SK-N-SH treated with all-trans-retinoic acid at 6 μM for 48 hours (cell line): Measurements from ENCODE around the gene MARCKSL1.

Experiments
- ARNTL ChIP-seq: fragments of 450-650 bp; formaldehyde crosslinking; IDR thresholded peaks from 2 replicates; pipeline ENCODE4 v1.5.0; 2020; ENCODE audit warnings: low read depth, mild to moderate bottlenecking, moderate library complexity, borderline replicate concordance
- BACH2 ChIP-seq: fragments of 250-450 bp; sonication (Bioruptor Pico); IDR thresholded peaks from 2 replicates; pipeline ENCODE4 v1.9.0; 2021; ENCODE audit warnings: mild to moderate bottlenecking, borderline replicate concordance
- CSDC2 ChIP-seq: fragments of 250-450 bp; sonication (Bioruptor Pico); IDR thresholded peaks from 2 replicates; pipeline ENCODE4 v1.5.0; 2020; ENCODE audit warnings: mild to moderate bottlenecking, moderate library complexity
- ESRRG ChIP-seq: fragments of 250-450 bp; sonication (Bioruptor Pico); IDR thresholded peaks from 2 replicates; pipeline ENCODE4 v1.6.1; 2021; ENCODE audit warnings: mild to moderate bottlenecking
- PPARA ChIP-seq: fragments of 250-450 bp; sonication (Bioruptor Pico); IDR thresholded peaks from 2 replicates; pipeline ENCODE4 v1.5.0; 2020; ENCODE audit warnings: mild to moderate bottlenecking, borderline replicate concordance
- RARB ChIP-seq: fragments of 250-450 bp; sonication (Bioruptor Pico); IDR thresholded peaks from 2 replicates; pipeline ENCODE4 v1.8.0; 2021; ENCODE audit warnings: mild to moderate bottlenecking, moderate library complexity
- SNAI2 ChIP-seq: fragments of 250-450 bp; sonication (Bioruptor Pico); IDR thresholded peaks from 2 replicates; pipeline ENCODE4 v1.5.0; 2020; ENCODE audit warnings: mild to moderate bottlenecking, moderate library complexity
- TOX ChIP-seq: fragments of 250-450 bp; sonication (Bioruptor Pico); IDR thresholded peaks from 2 replicates; pipeline ENCODE4 v1.8.0; 2021; ENCODE audit warnings: mild to moderate bottlenecking, moderate library complexity, borderline replicate concordance
- ZFP3 ChIP-seq: fragments of 250-450 bp; sonication (Bioruptor Pico); IDR thresholded peaks from 2 replicates; pipeline ENCODE4 v1.5.0; 2020; ENCODE audit warnings: mild to moderate bottlenecking, moderate library complexity
- ZFP30 ChIP-seq: fragments of 450-650 bp; formaldehyde crosslinking; IDR thresholded peaks from 2 replicates; pipeline ENCODE4 v1.5.0; 2022; ENCODE audit warnings: mild to moderate bottlenecking, moderate library complexity
- ZNF70 ChIP-seq: fragments of 450-650 bp; formaldehyde crosslinking; IDR thresholded peaks from 2 replicates; pipeline ENCODE4 v1.5.0; 2020; ENCODE audit warnings: mild to moderate bottlenecking, moderate library complexity
- TF ChIP-seq, protein P1 (sequence below): fragments of 250-450 bp; sonication (Bioruptor Pico); IDR thresholded peaks from 2 replicates; pipeline ENCODE4 v1.5.0; 2020; ENCODE audit warnings: mild to moderate bottlenecking, moderate library complexity
- TF ChIP-seq, protein P2 (sequence below): fragments of 250-450 bp; sonication (Bioruptor Pico); IDR thresholded peaks from 2 replicates; pipeline ENCODE4 v1.8.0; 2020; ENCODE audit warnings: mild to moderate bottlenecking, moderate library complexity, borderline replicate concordance
- TF ChIP-seq, protein P3 (sequence below): fragments of 250-450 bp; sonication (Bioruptor Pico); IDR thresholded peaks from 2 replicates; pipeline ENCODE4 v1.5.1; 2020; ENCODE audit warnings: low read depth, mild to moderate bottlenecking, moderate library complexity

DNA sequence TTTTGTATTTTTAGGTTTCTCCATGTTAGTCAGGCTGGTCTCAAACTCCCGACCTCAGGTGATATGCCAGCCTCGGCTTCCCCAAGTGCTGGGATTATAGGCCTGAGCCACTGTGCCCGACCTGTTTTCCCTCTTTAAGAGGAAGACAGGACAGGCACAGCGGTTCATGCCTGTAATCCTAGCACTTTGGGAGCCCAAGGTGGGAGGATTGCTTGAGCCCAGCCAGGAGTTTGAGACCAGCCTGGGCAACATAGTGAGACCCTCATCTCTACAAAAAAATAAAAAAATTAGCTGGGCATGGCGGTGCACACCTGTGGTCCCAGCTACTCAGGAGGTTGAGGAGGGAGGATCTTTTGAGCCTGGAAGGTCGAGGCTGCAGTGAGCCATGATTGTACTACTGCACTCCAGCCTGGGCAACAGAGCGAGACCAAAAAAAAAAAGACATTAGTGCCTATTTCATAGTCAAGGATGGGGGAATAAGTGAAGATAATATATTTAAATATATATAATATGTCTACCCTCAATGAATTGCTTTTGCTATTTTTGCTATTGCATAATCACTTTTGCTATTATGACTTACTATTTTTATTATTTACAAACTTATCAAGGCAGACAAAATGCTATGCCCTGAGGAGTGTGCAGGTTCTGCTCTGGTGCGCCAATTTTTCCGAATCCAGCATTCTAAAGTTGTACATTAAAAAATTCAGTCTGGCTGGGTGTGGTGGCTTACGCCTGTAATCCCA, 17.7 kb downstream of the MARCKSL1 start:
- TF ChIP-seq ESRRG (CRISPR knock-in tag) (no peak), ARNTL (no peak), SNAI2 (CRISPR knock-in tag) (no peak), CSDC2 (CRISPR knock-in tag) (no peak), ZFP3 (no peak), BACH2 (no peak), ZFP30 (CRISPR knock-in tag) (no peak), RARB (CRISPR knock-in tag) (no peak), PPARA (CRISPR knock-in tag) (no peak), TOX (CRISPR knock-in tag) (no peak), ZNF70 (no peak)
- TF ChIP-seq, protein P1, sequence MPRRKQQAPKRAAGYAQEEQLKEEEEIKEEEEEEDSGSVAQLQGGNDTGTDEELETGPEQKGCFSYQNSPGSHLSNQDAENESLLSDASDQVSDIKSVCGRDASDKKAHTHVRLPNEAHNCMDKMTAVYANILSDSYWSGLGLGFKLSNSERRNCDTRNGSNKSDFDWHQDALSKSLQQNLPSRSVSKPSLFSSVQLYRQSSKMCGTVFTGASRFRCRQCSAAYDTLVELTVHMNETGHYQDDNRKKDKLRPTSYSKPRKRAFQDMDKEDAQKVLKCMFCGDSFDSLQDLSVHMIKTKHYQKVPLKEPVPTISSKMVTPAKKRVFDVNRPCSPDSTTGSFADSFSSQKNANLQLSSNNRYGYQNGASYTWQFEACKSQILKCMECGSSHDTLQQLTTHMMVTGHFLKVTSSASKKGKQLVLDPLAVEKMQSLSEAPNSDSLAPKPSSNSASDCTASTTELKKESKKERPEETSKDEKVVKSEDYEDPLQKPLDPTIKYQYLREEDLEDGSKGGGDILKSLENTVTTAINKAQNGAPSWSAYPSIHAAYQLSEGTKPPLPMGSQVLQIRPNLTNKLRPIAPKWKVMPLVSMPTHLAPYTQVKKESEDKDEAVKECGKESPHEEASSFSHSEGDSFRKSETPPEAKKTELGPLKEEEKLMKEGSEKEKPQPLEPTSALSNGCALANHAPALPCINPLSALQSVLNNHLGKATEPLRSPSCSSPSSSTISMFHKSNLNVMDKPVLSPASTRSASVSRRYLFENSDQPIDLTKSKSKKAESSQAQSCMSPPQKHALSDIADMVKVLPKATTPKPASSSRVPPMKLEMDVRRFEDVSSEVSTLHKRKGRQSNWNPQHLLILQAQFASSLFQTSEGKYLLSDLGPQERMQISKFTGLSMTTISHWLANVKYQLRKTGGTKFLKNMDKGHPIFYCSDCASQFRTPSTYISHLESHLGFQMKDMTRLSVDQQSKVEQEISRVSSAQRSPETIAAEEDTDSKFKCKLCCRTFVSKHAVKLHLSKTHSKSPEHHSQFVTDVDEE, result no peak
- TF ChIP-seq, protein P2, sequence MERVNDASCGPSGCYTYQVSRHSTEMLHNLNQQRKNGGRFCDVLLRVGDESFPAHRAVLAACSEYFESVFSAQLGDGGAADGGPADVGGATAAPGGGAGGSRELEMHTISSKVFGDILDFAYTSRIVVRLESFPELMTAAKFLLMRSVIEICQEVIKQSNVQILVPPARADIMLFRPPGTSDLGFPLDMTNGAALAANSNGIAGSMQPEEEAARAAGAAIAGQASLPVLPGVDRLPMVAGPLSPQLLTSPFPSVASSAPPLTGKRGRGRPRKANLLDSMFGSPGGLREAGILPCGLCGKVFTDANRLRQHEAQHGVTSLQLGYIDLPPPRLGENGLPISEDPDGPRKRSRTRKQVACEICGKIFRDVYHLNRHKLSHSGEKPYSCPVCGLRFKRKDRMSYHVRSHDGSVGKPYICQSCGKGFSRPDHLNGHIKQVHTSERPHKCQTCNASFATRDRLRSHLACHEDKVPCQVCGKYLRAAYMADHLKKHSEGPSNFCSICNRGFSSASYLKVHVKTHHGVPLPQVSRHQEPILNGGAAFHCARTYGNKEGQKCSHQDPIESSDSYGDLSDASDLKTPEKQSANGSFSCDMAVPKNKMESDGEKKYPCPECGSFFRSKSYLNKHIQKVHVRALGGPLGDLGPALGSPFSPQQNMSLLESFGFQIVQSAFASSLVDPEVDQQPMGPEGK (CRISPR knock-in tag), result no peak
- TF ChIP-seq, protein P3, sequence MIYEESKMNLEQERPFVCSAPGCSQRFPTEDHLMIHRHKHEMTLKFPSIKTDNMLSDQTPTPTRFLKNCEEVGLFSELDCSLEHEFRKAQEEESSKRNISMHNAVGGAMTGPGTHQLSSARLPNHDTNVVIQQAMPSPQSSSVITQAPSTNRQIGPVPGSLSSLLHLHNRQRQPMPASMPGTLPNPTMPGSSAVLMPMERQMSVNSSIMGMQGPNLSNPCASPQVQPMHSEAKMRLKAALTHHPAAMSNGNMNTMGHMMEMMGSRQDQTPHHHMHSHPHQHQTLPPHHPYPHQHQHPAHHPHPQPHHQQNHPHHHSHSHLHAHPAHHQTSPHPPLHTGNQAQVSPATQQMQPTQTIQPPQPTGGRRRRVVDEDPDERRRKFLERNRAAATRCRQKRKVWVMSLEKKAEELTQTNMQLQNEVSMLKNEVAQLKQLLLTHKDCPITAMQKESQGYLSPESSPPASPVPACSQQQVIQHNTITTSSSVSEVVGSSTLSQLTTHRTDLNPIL (CRISPR knock-in tag), result no peak
